Measurements from ENCODE around the gene CASP5.

Gene CASP5

DNA sequence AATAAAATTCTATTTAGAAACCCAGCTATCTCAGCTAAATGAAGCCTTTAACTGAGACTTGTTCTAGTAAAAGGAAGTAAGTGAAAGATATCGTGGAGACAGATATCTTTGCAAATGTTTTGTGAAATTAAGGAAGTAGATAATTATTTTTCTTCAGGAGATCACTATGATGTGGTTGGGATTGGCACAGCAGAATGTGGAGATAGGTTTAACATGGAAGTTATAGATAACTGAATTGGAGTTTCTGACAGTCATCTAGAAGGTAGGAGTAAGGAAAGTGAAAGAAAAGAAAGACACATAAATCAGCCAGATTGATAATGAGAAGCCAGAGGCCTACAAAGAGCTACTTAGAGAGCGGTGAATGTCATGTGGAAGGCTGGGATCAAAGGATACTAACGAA, 4.7 kb upstream of the CASP5 start:
- TF ChIP-seq CTCF (IDR thresholded peaks at IDR 0.05; ENCODE audit: low read depth, low read length, missing control alignments), result no peak
- no peak for DNase-seq (ENCODE audit: low read depth)
- H3K4me3 ChIP-seq (ENCODE audit: low read depth, low read length), result no peak overlapping the region

- no peak for DNase-seq (ENCODE audit: low read depth)
- no peak overlapping the region for H3K4me3 ChIP-seq (ENCODE audit: low read depth, low read length)
- no peak for TF ChIP-seq CTCF (IDR thresholded peaks at IDR 0.05; ENCODE audit: low read depth, low read length, missing control alignments)
These were observed 1.4 kb upstream of the CASP5 start for GRCh38 chr11:105024394-105024793.

DNA sequence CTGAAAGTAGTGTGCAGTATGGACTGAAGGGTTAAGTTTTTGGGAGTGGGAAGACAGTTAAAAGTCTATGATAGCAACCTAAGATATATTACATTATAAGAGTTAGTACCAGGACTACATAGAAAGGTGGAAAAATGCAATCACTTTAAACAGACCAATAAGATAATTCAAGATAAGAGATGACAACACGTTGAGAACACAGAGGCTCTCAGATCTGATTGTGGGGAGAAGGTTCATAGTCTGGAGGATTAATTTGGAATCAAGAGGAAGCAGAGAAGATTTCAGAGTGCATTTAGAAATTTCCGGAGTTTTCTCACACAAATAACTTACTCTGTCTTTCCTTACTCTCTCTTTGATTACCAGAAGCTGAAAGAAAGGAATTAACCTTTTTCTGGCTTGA, 441 bp downstream of the CASP5 start:
- TF ChIP-seq CTCF (IDR thresholded peaks at IDR 0.05; ENCODE audit: low read depth, low read length, missing control alignments), result no peak
- DNase-seq (ENCODE audit: low read depth), result no peak
- no peak overlapping the region for H3K4me3 ChIP-seq (ENCODE audit: low read depth, low read length)

- no peak for DNase-seq (ENCODE audit: low read depth)
- no peak for TF ChIP-seq CTCF (IDR thresholded peaks at IDR 0.05; ENCODE audit: low read depth, low read length, missing control alignments)
- no peak overlapping the region for H3K4me3 ChIP-seq (ENCODE audit: low read depth, low read length)
These were observed 15.5 kb downstream of the CASP5 start for GRCh38 chr11:105007463-105007862.

DNA sequence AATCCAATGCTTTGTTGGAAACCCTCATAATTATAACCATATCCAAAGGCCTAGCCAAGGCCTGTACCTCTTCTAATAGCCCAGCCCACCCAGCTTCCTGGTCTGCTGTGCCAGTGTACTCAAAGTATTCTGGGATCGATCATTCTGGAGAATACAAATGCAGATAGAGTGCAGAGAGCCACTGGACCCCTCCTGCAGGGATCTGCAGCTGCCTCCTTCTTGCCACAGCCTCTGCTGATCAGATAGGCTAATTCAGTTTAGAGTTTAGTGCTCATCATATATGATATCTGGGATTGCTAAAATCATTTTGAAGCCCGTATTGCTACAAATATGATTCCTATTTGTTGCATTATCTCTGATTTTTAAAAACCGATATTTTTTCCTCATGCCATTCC, 17.5 kb downstream of the CASP5 start:
- DNase-seq (ENCODE audit: low read depth), result no peak

GRCh38 chr11:105004021-105004420, 18.9 kb downstream of the CASP5 start:
- DNase-seq (ENCODE audit: low read depth), result no peak
- TF ChIP-seq CTCF (IDR thresholded peaks at IDR 0.05; ENCODE audit: low read depth, low read length, missing control alignments), result no peak
- no peak overlapping the region for H3K4me3 ChIP-seq (ENCODE audit: low read depth, low read length)

More for the DNA sequence above, 17.5 kb downstream of the CASP5 start:
- H3K4me3 ChIP-seq (ENCODE audit: low read depth, low read length), result no peak overlapping the region
- TF ChIP-seq CTCF (IDR thresholded peaks at IDR 0.05; ENCODE audit: low read depth, low read length, missing control alignments), result no peak

- TF ChIP-seq CTCF (IDR thresholded peaks at IDR 0.05; ENCODE audit: low read depth, low read length, missing control alignments), result no peak
- DNase-seq (ENCODE audit: low read depth), result no peak
- no peak overlapping the region for H3K4me3 ChIP-seq (ENCODE audit: low read depth, low read length)
These were observed 19.8 kb downstream of the CASP5 start for GRCh38 chr11:105003151-105003550.
